Liver (tissue), 9 donors: ENCODE data around the gene PRCC. TPM values are rescaled to one million over a fixed set of nuclear protein-coding genes. Genes with fewer than 3 reads are reported as not detected.

Source experiments
- DNase-seq: peaks from one replicate; pipeline ENCODE4 v3.0.0-alpha.2; 2017; ENCODE audit warnings: low spot score
- H3K27ac ChIP-seq, 2 donors: one replicate each; pipeline ENCODE4 v1.7.0; 2013; ENCODE audit warnings: inconsistent platforms in 2 of 2, low read length in 2 of 2, control low read depth in 1 of 2, low read depth in 1 of 2, mild to moderate bottlenecking in 1 of 2
- H3K27me3 ChIP-seq, 4 donors: one replicate each; pipeline versions ENCODE4 v1.6.1 to v1.7.0; 2013; ENCODE audit warnings: low read length in 3 of 4, inconsistent platforms in 1 of 4, mild to moderate bottlenecking in 1 of 4, moderate library complexity in 1 of 4; ENCODE audit not compliant: control insufficient read depth in 4 of 4, insufficient read depth in 4 of 4
- H3K36me3 ChIP-seq, 4 donors: one replicate each; pipeline versions ENCODE4 v1.6.1 to v1.7.0; 2013; ENCODE audit warnings: low read length in 3 of 4, mild to moderate bottlenecking in 3 of 4, low read depth in 1 of 4, moderate library complexity in 1 of 4; ENCODE audit not compliant: control insufficient read depth in 4 of 4, insufficient read depth in 3 of 4
- H3K4me1 ChIP-seq, 4 donors: one replicate each; pipeline versions ENCODE4 v1.6.1 to v1.7.0; 2013; ENCODE audit warnings: low read length in 3 of 4, mild to moderate bottlenecking in 3 of 4, moderate library complexity in 1 of 4; ENCODE audit not compliant: control insufficient read depth in 4 of 4, insufficient read depth in 4 of 4
- H3K4me3 ChIP-seq, 3 donors: one replicate each; pipeline versions ENCODE4 v1.6.1 to v1.7.0; 2013; ENCODE audit warnings: low read length in 3 of 3, control low read depth in 1 of 3, low read depth in 1 of 3, mild to moderate bottlenecking in 1 of 3
- H3K9ac ChIP-seq, 2 donors: one replicate each; pipeline ENCODE4 v1.7.0; 2013; ENCODE audit warnings: low read length in 2 of 2, mild to moderate bottlenecking in 2 of 2, moderate library complexity in 2 of 2, control low read depth in 1 of 2, low read depth in 1 of 2
- H3K9me3 ChIP-seq, 4 donors: one replicate each; pipeline versions ENCODE4 v1.6.1 to v1.7.0; 2013; ENCODE audit warnings: low read length in 3 of 4; ENCODE audit not compliant: control insufficient read depth in 4 of 4
- CTCF ChIP-seq: fragments of 150-350 bp; IDR thresholded peaks from 2 replicates; pipeline ENCODE4 v1.5.1; 2017; ENCODE audit warnings: improper control_type of control experiment, low read depth, low read length; ENCODE audit not compliant: missing input control
- EGR1 ChIP-seq, 2 donors: IDR thresholded peaks; 2 replicates each; pipeline ENCODE4 v1.6.1; 2016 to 2018; ENCODE audit warnings: antibody characterized with exemption in 2 of 2, low read depth in 2 of 2
- FOXA1 ChIP-seq: IDR thresholded peaks from 2 replicates; pipeline ENCODE4 v1.6.1; 2016; ENCODE audit warnings: antibody characterized with exemption
- FOXA2 ChIP-seq: IDR thresholded peaks from 2 replicates; pipeline ENCODE4 v1.6.1; 2016; ENCODE audit warnings: antibody characterized with exemption
- GABPA ChIP-seq, 2 donors: IDR thresholded peaks in 1 of 2; conservative IDR thresholded peaks in 1 of 2; 2 replicates each; pipeline ENCODE4 v1.6.1; 2016; ENCODE audit warnings: antibody characterized with exemption in 2 of 2, mild to moderate bottlenecking in 1 of 2, moderate library complexity in 1 of 2
- HNF4A ChIP-seq, 2 donors: conservative IDR thresholded peaks; 2 replicates each; pipeline ENCODE4 v1.6.1; 2016; ENCODE audit warnings: antibody characterized with exemption in 2 of 2, mild to moderate bottlenecking in 2 of 2
- HNF4G ChIP-seq: IDR thresholded peaks from 2 replicates; pipeline ENCODE4 v1.6.1; 2016; ENCODE audit warnings: antibody characterized with exemption
- NR2F2 ChIP-seq: IDR thresholded peaks from 2 replicates; pipeline ENCODE4 v1.6.1; 2016; ENCODE audit warnings: antibody characterized with exemption
- RAD21 ChIP-seq, 2 donors: IDR thresholded peaks; 2 replicates each; pipeline ENCODE4 v1.6.1; 2016; ENCODE audit warnings: antibody characterized with exemption in 2 of 2, mild to moderate bottlenecking in 2 of 2
- REST ChIP-seq: IDR thresholded peaks from 2 replicates; pipeline ENCODE4 v1.6.1; 2016; ENCODE audit warnings: antibody characterized with exemption, mild to moderate bottlenecking
- RXRA ChIP-seq, 2 donors: IDR thresholded peaks; 2 replicates each; pipeline ENCODE4 v1.6.1; 2017 to 2018; ENCODE audit warnings: antibody characterized with exemption in 2 of 2, mild to moderate bottlenecking in 1 of 2
- SP1 ChIP-seq: IDR thresholded peaks from 2 replicates; pipeline ENCODE4 v1.6.1; 2018; ENCODE audit warnings: antibody characterized with exemption, mild to moderate bottlenecking
- TAF1 ChIP-seq: conservative IDR thresholded peaks from 2 replicates; pipeline ENCODE4 v1.6.1; 2016; ENCODE audit warnings: antibody characterized with exemption, mild to moderate bottlenecking
- YY1 ChIP-seq: IDR thresholded peaks from 2 replicates; pipeline ENCODE4 v1.6.1; 2016; ENCODE audit warnings: antibody characterized with exemption, mild to moderate bottlenecking
- ZBTB33 ChIP-seq: IDR thresholded peaks from 2 replicates; pipeline ENCODE4 v1.6.1; 2016; ENCODE audit warnings: antibody characterized with exemption
- WGBS: extraction: QIAGEN DNeasy Blood & Tissue Kit; methylation state at CpG from one replicate; pipeline ENCODE4 v1.1.7; 2013; 5-methylcytosine and 5-hydroxymethylcytosine counted together
- polyA plus RNA-seq, 2 donors: library from polyadenylated mRNA; stranded (reverse) in 1 of 2; unstranded in 1 of 2; fragments of 200-250 nt in 1 of 2; fragments of >200 nt in 1 of 2; fragmentation: Nextera tagmentation in 1 of 2; extraction: Ambion mirVana in 1 of 2; gene quantifications; one replicate each; pipeline versions ENCODE4 v1.2.1 to v1.2.3, GENCODE V29; 2013 to 2015
- total RNA-seq, 2 donors: library from RNA; depleted of rRNA; stranded (reverse); fragments of >200 nt; gene quantifications; one replicate each; pipeline ENCODE4 v1.2.3, GENCODE V29; 2014
- TF ChIP-seq, protein P1 (sequence below): IDR thresholded peaks from 2 replicates; pipeline ENCODE4 v1.6.1; 2016; ENCODE audit warnings: antibody characterized with exemption
- donor health status: healthy.
- donor health status: healthy.
- donor health status: healthy.
- donor health status: healthy.
- donor health status: healthy.

The PRCC gene
- total and polyA plus RNA-seq, 4 donors = 8.8 to 19.3 (median 14.3) TPM

GRCh38 chr1:156775799-156776198 lies 8.5 kb downstream of the PRCC start:
- peaks cover 0 to 2% (median 1%) of the 10 kb centered on the region in 4 donors for H3K4me1 ChIP-seq
- no peak overlapping the region for H3K27ac ChIP-seq
- no peak for TF ChIP-seq CTCF
- TF ChIP-seq FOXA1 = no peak
- no peak for TF ChIP-seq ZBTB33
- no peak for TF ChIP-seq NR2F2
- no peak for TF ChIP-seq HNF4G
- no peak for TF ChIP-seq TAF1
- TF ChIP-seq, protein P1, sequence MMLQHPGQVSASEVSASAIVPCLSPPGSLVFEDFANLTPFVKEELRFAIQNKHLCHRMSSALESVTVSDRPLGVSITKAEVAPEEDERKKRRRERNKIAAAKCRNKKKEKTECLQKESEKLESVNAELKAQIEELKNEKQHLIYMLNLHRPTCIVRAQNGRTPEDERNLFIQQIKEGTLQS = no peak
- TF ChIP-seq HNF4A (conservative IDR thresholded peaks at IDR 0.05) = no peak
- TF ChIP-seq RAD21 (IDR thresholded peaks at IDR 0.05) = no peak
- TF ChIP-seq GABPA (IDR thresholded peaks at IDR 0.05 in 1 of 2, conservative IDR thresholded peaks at IDR 0.05 in 1 of 2) = no peak
- TF ChIP-seq EGR1 (IDR thresholded peaks at IDR 0.05; ENCODE audit: low read depth in 2 of 2) = no peak
- TF ChIP-seq YY1 = no peak
- no peaks in the 10 kb centered on the region for H3K9me3 ChIP-seq
- H3K27me3 ChIP-seq = no peaks in the 10 kb centered on the region
- DNase-seq = no peak
- peaks cover 0 to 7% (median under 1%) of the 10 kb centered on the region in 4 donors for H3K36me3 ChIP-seq
- no peak overlapping the region for H3K9ac ChIP-seq
- WGBS = 90% methylated on average over 5 of the region's 5 CpGs
- no peak overlapping the region for H3K4me3 ChIP-seq

DNA sequence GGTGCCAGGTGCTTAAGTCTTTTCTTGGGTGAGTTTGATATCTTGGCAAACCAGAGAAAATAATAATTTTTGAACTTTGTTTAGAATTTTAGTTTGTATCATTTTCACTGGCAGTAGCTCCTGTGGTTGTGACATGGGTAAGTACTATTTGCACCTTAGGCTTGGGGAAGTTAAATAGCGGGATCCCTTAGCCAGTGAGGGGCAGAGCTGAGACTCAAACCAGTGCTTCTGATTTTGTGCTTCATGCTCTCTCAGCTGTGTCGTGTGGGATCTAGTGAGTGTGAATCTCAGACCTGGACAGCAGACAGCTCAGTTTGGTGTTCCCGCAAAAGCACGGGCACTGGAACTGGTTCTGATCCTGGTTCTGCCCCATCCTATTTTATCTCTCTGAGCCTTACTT lies 9.6 kb downstream of the PRCC start:
- no peak for DNase-seq
- Histone ChIP-seq H3K27ac (no peak overlapping the region), H3K36me3 (peaks cover 0 to 5% (median 2%) of the 10 kb centered on the region in 4 donors), H3K4me3 (no peak overlapping the region), H3K4me1 (peaks cover 0 to 2% (median under 1%) of the 10 kb centered on the region in 4 donors), H3K9me3 (no peaks in the 10 kb centered on the region), H3K27me3 (no peaks in the 10 kb centered on the region), H3K9ac (no peak overlapping the region)
- WGBS = 80% methylated on average over 4 of the region's 4 CpGs
- no peak for TF ChIP-seq HNF4G
- no peak for TF ChIP-seq HNF4A (conservative IDR thresholded peaks at IDR 0.05)
- TF ChIP-seq NR2F2 = no peak
- no peak for TF ChIP-seq FOXA2
- TF ChIP-seq YY1 = no peak
- TF ChIP-seq RAD21 (IDR thresholded peaks at IDR 0.05) = no peak
- TF ChIP-seq RXRA (IDR thresholded peaks at IDR 0.05) = no peak
- TF ChIP-seq GABPA (IDR thresholded peaks at IDR 0.05 in 1 of 2, conservative IDR thresholded peaks at IDR 0.05 in 1 of 2) = no peak
- TF ChIP-seq REST = no peak
- no peak for TF ChIP-seq FOXA1
- no peak for TF ChIP-seq SP1
- TF ChIP-seq CTCF = no peak
- no peak for TF ChIP-seq ZBTB33
